ENCODE measurements around the gene CTH.
"Not testable (repeated sequence)": the region's sequence is repeated elsewhere in the genome, so short reads cannot be mapped to it uniquely, and the experiment has no call there.

The CTH gene

GRCh38 chr1:70411360-70411844 is 334 bp downstream of the CTH start:
- no peak for DNase-seq

DNA sequence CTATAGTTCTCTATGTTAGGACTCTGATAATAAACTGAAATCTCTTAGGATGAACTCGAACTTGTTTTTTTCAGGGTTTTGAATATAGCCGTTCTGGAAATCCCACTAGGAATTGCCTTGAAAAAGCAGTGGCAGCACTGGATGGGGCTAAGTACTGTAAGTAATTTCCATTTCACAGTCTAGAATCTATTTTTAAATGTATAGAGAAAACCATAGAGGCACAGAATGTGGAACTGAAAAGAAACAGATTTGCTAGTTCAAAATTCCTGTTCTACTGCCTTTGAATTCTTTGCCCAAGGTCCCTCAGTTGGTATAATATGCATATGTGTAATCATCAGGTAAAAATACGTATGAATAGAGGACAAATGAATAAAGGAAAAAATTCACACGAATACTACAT is 4.8 kb downstream of the CTH start:
- DNase-seq, result no peak

DNA sequence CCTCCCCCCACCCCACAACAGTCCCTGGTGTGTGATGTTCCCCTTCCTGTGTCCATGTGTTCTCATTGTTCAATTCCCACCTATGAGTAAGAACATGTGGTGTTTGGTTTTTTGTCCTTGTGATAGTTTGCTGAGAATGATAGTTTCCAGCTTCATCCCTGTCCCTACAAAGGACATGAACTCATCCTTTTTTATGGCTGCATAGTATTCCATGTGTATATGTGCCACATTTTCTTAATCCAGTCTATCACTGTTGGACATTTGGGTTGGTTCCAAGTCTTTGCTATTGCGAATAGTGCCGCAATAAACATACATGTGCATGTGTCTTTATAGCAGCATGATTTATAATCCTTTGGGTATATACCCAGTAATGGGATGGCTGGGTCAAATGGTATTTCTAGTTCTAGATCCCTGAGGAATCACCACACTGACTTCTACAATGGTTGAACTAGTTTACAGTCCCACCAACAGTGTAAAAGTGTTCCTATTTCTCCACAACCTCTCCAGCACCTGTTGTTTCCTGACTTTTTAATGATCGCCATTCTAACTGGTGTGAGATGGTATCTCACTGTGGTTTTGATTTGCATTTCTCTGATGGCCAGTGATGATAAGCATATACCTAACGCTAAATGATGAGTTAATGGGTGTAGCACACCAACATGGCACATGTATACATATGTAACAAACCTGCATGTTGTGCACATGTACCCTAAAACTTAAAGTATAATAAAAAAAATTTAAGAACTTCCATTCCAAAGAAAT is 8.1 kb downstream of the CTH start:
- not testable (repeated sequence) for DNase-seq

- no peak for DNase-seq
Observed at GRCh38 chr1:70420320-70420719, 9.3 kb downstream of the CTH start.

DNA sequence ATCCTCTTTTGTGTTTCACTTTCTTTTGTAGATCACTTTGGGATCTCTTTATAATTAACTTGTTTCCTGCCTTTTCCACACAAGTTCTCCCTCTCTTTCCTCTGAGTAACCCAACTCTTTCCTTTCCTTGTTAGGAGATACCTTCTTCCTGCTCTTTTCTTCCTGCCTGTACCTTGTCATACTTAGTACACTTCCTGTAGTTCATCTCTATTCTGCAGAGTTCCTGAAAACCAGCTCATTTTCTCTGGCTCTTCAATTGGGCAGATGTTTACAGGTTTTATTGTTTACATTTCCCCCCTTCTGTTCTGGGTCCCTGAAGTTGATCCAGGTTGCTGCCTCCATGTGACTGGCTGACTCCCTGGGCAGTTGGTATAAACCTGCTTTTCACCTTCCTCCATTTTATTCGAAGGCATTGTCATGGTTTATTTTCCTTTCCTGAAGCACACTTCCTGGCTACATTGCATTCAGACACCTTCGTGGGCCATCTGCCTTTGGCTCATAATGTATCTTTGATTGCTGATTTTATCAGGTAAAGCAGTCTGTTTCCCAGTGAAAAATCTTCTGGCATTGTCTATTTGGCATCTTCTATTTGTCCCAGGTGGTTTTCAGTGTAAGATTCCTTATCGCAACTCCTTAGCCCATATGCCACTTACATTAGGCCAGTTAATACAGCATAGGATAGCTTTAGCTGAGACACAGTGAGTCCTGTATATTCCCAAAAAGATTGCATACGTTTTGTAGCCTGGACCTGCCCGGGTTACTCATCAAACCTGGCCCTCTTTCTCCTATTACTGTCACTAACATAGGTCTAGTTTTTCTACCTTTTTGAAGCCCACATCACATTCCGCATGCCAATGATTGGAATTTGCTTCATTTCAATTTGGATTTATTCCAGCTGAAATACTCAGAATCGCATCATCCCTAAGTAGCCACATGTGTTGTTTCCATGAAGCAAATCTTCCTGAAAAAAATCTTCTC is 15.4 kb downstream of the CTH start:
- DNase-seq, result no peak

- DNase-seq, result no peak
Observed at GRCh38 chr1:70427976-70428375, 16.9 kb downstream of the CTH start.

DNA sequence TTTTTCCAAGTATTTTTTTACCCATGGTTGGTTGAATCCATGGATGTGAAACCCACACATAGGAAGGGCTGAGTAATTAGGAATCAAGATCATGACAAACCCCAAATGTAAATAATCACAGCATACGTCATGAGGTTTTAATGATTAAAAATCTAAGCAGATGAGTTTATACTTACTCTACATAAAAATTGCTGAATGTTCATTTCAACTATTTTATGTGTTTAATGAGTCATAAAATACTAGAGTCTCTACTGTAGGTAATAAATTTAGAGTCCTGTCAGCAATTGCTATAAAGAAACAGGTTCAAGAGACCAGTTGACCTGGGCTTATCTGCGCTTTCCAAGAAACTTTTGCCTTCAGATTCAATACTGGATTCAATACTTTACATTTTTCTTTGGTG is 18.2 kb downstream of the CTH start:
- DNase-seq, result no peak

- DNase-seq, result no peak
Observed at GRCh38 chr1:70429757-70430156, 18.7 kb downstream of the CTH start.

- DNase-seq, result no peak
Observed at GRCh38 chr1:70431317-70431716, 20.2 kb downstream of the CTH start.

- DNase-seq, result no peak
Observed at GRCh38 chr1:70431874-70432273, 20.8 kb downstream of the CTH start.

- DNase-seq, result no peak
Observed at GRCh38 chr1:70434253-70434859, 23.3 kb downstream of the CTH start.

DNA sequence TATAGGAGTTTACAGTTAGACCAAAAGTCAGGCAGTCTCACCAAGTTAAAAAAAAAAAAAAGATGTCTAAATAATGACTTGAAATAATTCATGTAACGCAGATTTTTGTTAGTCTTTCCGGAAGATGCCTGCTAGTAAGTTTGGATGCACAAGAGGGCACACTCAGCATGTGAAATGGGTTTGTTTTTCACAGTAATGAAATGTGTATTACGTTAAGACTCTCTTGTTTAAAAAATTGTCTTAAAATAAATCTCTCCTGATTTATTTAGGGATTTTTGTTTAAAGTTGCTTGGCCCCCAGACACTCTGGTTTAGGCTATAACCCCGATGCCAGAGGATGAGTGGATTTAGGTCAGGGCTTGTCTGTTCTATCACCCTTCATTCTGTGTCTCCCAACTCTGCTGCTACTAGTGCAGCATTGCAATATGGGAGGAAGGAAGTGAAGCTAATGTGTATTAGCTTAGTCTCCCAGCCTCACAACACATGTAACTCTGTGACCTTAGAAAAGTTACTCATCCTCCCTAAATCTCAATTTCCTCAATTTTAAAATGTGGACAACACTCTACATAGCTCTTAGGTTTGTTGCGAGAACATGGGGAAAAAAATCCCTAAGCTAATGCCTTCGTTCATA is 25.7 kb downstream of the CTH start:
- no peak for DNase-seq

DNA sequence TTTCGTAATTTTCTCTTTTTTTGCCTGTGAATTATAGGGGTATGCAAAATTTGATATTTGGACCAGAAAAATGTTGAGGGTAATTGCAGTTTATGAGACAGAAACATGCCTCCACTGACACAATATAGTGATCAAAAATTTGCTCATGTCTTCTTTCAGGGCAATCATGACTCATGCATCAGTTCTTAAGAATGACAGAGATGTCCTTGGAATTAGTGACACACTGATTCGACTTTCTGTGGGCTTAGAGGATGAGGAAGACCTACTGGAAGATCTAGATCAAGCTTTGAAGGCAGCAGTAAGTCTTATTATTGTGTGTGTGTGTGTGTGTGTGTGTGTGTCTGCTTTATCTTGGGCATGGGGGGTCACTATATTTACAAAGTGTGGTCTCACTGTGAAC is 27.5 kb downstream of the CTH start:
- no peak for DNase-seq

DNA sequence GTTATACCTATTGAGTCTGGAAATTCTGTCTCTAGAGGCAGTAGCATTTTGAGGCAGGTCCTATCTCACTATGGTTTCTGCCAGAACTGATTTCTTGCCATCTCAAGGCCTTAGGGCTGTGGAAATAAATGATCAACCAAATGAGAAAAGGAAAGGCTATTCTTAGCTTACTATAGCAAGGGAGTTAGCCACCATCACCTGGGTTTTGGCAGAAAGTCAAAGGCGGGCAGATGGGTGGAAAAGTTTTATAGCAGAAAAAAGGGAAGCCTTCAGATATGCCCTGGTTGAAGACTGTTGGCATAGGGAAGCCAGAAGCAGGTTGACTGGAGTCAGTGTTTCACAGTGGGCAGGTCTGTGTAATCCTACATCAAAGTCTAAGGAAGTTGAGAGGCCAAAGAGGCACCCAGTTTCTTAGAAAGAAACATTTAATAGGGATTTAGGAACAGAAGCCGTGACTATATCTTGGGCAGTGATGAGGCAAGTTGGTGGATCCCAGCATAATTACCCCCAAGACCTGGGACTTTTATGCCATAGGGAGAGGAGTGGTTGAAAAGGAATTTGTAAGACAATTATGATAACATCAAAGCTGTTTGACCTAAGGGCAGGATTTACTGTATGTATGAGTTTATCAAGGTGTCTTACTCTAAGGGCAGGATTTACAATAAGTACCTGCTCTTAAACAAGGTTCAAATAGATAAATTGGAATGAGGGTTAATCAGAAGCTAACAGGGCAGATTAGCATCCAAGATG is 29.7 kb downstream of the CTH start:
- no peak for DNase-seq

DNA sequence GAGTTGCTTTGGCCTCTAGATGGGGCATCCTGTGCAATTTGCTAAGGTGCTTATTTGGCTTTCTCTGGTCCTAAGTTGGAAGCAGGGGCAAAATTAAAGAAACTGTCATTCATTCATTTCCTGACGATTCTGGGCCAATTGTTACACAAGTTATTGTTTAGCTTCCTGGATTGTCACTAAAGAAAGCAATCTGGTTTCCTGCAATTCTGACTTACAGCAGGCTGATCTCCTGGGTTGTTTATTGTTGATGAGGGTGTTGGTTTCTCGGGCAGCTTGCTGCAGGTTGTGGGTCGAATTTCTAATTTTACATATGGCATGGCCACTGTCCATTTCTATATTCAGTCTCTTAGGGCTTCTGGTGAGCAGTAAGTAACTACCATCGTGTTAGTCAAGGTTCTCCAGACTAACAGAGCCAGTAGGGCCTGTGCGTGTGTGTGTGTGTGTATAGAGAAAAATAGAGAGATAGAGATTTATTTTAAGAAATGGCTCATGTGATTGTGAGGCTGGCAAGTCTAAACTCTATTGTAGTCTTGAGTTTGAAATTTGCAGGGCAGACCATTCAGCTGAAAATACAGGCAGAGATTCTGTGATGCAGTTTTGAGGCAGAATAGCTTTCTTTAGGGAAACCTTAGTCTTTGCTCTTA is 30.4 kb downstream of the CTH start:
- DNase-seq, result no peak

DNA sequence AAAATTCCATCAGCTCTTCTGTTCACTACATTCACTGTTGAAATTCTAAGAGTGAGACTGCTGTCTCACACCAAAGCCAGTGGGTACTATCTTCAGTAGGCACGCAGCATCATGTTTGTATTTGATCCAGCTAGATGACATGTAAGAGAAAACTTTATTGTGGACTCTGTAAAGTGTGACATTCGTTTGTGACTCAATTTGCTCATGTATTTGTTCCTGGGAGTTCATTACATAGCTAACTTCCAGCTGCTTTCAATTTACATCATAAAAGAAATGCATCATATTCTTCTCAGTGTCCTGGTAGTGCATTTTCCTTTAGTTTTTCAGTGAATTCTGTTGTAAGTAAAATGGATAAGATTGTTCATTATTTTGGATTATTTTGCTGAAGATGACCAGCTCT is 31.4 kb downstream of the CTH start:
- DNase-seq, result no peak

GRCh38 chr1:70443739-70444138 is 32.7 kb downstream of the CTH start:
- no peak for DNase-seq

DNA sequence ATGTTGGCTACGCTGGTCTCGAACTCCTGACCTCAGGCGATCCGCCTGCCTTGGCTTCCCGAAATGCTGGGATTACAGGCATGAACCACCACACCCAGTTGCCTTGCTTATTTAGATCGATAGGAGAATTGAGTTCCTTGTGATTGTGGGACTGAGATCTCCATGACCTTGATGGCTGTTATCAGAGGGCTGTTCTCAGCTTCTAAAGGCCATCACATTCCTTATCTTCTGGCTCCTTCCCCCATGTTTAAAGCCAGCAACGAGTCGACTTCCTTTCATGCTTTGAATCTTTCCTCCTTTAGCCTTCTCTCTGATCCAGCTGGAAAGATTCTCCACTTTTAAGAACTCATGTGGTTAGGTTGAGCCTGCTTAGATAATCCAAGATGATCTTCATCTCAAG is 38.0 kb downstream of the CTH start:
- no peak for DNase-seq

- not testable (repeated sequence) for DNase-seq
Observed at GRCh38 chr1:70452164-70452939, 41.3 kb downstream of the CTH start.

- DNase-seq, result no peak
Observed at GRCh38 chr1:70455291-70455690, 44.2 kb downstream of the CTH start.

DNA sequence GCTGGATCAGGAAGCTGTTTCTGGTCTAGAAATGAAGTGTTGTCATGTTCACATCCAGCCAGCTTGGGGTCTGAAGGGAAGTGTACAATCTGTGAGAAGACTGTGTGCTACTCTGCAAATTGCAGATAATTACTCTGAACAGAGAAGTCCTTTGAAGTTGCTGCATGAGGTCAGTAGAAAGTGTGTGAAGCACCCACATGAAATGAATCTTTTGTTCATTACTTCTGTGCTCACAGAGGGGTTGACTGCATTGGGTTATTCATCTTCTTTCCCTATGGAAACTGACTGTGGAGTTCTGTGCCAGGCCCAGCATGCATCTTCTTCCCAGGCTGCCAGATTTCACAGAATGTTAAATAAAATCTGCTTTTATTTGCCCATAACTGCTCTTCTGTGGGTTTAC is 47.1 kb downstream of the CTH start:
- no peak for DNase-seq
